HG03060 (cell line): ENCODE results near the gene ATG2A.
A peak's percentile ranks its signal among the peaks of the same experiment; 100 is the strongest.

Experiments
- ATAC-seq: cut with Tn5 transposase; IDR thresholded peaks from one replicate; pipeline ENCODE4 v1.9.1; 2021; ENCODE audit warnings: low read depth, moderate number of reproducible peaks; ENCODE audit not compliant: unreplicated experiment

ATG2A gene

GRCh38 chr11:64916775-64917662, at the start of gene ATG2A:
Gene ATG2A (minus strand): TSS chr11:64917209. CDS start chr11:64917135, 74 bp downstream.
- ATAC-seq, result peak; percentile 95

- no peak for ATAC-seq
Observed at GRCh38 chr11:64963072-64963631, 46.1 kb upstream of the ATG2A start.

DNA sequence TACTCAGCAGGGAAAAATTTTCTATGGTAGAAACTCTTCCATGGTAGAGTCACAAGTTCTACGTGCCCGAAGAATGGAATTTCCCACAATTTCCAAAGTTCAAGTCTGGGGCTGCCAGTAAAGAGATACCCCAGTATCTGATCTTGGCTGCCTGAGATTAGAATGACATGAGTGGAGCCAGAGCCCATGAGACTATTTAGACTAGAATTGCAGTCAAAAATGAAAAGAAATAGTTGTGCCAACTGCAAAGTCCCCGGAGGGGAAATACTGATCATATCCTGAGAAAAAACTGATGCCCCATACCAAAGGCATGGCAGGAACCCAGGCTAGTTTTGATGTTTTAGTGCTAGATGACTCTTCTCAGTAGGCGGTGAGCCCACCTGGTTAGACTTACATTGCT, 43.7 kb upstream of the ATG2A start:
- ATAC-seq, result no peak

DNA sequence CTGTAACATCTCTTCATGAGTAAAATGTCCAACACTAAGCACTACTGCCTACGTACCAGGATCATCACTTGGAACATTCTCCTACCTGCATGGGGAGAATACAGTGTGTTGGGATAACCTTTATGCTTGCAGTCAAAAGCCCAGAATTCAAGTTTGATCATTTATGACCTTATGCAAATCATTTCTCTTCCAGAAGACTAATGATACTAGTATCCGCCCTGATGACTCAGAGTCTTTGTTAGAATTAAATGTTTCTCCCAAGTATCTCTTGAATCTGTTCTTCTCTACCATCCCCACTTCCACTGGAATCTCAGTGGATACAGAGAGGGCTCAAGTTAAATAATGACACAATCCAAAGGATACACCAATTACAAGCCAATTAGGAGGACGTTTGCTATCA, 42.5 kb upstream of the ATG2A start:
- no peak for ATAC-seq

GRCh38 chr11:64954201-64954600, 37.2 kb upstream of the ATG2A start:
- no peak for ATAC-seq

DNA sequence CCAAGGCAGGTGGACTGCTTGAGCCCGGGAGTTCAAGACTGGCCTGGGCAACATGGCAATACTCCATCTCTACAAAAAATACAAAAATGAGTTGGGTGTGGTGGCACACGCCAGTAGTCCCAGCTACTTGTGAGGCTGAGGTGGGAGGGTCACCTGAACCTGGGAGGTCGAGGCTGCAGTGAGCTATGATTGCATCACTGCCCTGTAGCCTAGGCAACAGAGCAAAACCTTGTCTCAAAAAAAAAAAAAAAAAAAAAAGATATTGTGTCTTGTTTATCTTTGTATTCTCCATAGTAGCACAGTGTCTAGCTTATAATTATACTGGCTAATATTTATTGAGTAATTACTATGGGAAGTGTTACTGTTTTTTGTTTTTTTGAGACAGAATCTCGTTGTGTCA, 34.5 kb upstream of the ATG2A start:
- ATAC-seq, result no peak

GRCh38 chr11:64947208-64947814, 30.3 kb upstream of the ATG2A start:
- no peak for ATAC-seq

DNA sequence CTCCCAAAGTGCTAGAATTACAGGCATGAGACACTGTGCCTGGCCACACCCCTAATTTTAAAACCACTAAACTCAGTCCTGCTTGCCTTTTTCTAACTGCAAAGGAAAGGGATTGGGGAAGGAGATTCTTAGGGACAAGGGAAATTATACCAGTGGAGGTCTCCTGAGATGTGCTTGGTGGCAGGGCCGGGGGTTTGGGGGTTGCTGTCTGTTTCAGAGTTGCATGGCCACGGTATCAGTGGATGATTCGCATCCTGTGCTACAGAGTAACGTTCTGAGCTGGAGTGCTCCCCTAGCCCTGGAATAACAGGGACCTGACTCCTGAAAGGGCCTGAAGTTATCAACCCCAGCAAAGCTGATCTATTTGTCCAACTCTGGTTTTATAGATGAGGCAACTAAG, 19.5 kb upstream of the ATG2A start:
- ATAC-seq, result no peak

DNA sequence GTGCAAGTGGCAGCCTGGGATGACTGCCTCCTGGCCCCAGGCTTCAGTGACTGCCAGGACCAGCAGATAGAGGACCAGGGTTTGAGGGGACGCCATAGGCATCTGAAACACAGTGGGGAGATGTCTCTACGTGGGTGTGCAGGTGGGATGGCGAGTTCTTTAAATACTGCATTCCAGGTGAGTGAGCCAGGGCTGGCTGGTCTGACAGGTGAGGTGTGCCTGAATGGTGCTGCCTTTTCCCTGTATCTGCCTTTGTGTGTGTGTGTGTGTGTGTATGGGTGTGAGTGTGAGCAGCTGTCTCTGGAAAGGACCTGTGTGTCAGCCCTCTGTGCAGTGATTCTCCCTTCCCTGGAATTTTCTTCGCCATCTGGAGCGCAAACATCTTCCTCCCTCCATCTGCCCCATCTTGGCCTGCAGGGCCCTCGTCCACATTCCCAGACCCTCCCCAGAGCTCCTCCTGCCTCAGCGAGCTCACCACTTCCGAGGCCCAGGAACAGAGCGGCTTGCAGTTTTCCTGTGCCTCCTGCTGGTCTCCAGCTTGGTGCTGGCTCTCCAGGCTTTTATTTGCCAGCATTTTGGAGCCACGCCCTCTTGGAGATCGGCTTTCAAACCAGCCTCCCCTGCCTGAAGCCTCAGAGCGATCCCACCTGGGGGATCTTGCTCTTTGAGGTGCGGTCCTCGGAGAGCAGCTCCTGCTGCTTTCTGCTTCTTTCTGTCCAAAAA, 18.5 kb upstream of the ATG2A start, which contains the start of gene GPHA2:
Gene GPHA2, minus strand, starts transcription at position 535 of the 723 bp plus-strand sequence. Its CDS starts 433 bp downstream, at position 102.
- ATAC-seq, result no peak

GRCh38 chr11:64934682-64935358, 17.8 kb upstream of the ATG2A start:
- ATAC-seq, result no peak

- no peak for ATAC-seq
Observed at GRCh38 chr11:64933935-64934681, 17.1 kb upstream of the ATG2A start.

GRCh38 chr11:64933213-64933934, 16.4 kb upstream of the ATG2A start:
- ATAC-seq, result no peak

GRCh38 chr11:64932324-64932723, 15.3 kb upstream of the ATG2A start:
- no peak for ATAC-seq

DNA sequence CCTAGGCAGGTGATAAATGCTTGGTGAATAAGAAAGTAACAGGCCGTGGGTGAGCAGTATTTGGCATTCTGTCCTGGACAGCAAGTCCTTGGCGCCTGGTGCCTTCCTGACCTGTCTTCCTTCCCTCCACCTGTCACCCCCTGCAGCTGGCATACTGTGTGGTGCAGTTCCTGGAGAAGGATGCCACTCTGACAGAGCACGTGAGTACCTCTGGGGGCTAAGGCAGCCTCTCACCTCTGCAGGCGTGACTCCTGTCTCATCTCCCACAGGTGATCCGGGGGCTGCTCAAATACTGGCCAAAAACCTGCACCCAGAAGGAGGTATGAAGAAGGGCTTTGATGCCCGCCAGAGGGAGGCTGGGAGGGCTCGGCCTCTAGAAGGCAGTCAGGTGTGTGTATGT, 14.3 kb upstream of the ATG2A start:
- ATAC-seq, result no peak

GRCh38 chr11:64930340-64930739, 13.3 kb upstream of the ATG2A start:
- ATAC-seq, result no peak

GRCh38 chr11:64929625-64930024, 12.6 kb upstream of the ATG2A start:
- no peak for ATAC-seq

DNA sequence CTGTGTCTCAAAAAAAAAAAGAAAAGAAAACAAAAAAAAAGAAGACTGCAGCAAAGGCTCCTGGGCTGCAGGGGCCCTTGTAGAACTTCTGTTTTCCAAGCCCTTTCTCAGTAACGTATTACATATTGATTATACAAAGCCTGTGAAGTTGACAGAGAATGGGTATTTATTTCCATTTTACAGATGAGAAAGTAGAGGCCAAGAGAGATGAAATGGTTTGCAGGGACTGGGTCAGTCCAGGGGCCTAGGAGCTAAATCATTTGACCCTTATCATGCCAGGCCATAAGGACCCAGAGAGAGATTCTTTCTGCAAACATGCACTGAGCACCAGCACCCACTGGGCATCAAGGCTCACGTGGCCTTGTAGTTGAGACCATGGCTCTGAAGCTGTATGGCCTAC, 11.9 kb upstream of the ATG2A start:
- ATAC-seq, result no peak

DNA sequence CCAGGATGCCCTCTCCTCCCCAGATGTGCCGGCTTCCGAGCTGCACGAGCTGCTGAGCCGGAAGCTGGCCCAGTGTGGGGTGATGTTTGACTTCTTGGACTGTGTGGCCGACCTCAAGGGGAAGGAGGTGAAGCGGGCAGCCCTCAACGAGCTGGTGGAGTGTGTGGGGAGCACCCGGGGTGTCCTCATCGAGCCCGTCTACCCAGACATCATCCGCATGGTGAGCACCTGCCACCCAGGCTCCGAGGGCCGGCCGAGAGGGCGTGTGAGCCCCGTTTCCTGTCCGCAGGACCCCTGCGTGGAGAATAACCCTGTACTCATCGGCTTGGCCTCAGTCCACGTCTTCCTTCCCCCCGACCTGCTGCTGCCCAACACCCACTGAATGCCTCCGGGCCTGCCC, 9.7 kb upstream of the ATG2A start:
- ATAC-seq, result no peak
